SK-N-SH (cell line): ENCODE measurements around the gene ZNF236.

Experiments used
- CTCF ChIP-seq: fragments of 200-600 bp; sonication (generic); IDR thresholded peaks from 2 replicates; pipeline ENCODE4 v1.6.1; 2017; ENCODE audit warnings: antibody characterized with exemption, mild to moderate bottlenecking, moderate library complexity
- FOXJ3 ChIP-seq: sonication (generic); formaldehyde crosslinking; IDR thresholded peaks from 2 replicates; pipeline ENCODE4 v1.5.1; 2020; ENCODE audit warnings: mild to moderate bottlenecking, missing genetic modification reagents
- ZBTB33 ChIP-seq: IDR thresholded peaks from 2 replicates; pipeline ENCODE4 v1.4.0; 2012; ENCODE audit warnings: low read depth, borderline replicate concordance

GRCh38 chr18:76913583-76913982 lies 91.2 kb downstream of the ZNF236 start:
- no peak for TF ChIP-seq ZBTB33
- no peak for TF ChIP-seq CTCF
- TF ChIP-seq FOXJ3 (CRISPR knock-in tag): no peak
